ENCODE data around the gene PATL2.

The PATL2 gene

DNA sequence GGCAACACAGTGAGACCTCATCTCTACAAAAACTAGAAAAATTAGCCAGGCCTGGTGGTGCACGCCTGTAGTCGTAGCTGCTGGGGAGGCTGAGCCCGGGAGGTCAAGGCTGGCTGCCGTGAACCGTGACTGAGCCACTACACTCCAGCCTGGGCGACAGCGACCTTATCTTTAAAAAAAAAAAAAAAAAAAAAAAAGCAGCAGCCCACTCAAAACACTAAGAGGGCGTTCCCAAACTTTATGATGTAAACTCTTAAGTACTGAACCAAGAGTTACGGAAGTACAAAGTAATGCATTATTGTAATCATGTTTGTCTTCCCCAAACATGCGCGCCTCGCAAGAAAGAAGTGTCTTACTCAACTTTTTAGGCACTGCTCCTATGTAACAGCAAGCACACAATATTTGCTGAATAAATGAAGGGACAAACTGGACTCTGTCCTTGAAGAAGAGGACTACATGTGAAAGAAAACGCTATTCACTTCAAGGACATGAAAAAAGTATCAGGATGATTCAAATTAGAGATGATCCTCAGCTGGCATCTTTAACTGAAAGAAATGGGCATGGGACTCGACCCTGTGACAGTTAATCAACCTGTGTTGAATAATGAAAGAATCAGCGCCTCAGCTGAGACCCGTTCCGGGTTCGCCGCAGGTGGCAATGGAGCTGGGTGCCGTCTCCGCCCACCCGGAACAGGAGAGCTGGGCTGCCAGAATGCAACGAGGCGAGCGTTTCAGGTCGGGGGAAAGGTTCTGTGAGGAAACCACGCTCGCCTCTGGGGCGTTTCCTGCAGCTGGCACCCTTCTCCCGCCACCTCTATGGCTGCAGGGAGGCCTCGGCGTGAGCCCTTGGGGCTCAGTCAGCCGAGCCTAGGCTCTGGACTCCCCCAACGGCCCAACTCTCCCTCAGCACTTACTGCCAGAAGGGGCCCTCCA is 48.4 kb downstream of the PATL2 start:
- peaks cover 18% of the 10 kb centered on the region for H3K36me3 ChIP-seq (ENCODE audit: insufficient read depth, low read length)
- no peaks in the 10 kb centered on the region for H4K20me1 ChIP-seq (ENCODE audit: insufficient read depth, low read length)
- H3K4me2 ChIP-seq (ENCODE audit: low read length), result peak overlapping the region; percentile 93
- no peaks in the 10 kb centered on the region for H3K27me3 ChIP-seq (ENCODE audit: insufficient read depth, low read length)
- peaks cover 11% of the 10 kb centered on the region; the same call in 1 of the 2 replicates for H3K79me2 ChIP-seq (ENCODE audit: insufficient read depth, low read length)
- H3K27ac ChIP-seq (ENCODE audit: low read depth, low read length, poor library complexity, severe bottlenecking), result peak overlapping the region; percentile 93
- peak overlapping the region; percentile 88 for H3K4me3 ChIP-seq (ENCODE audit: low read depth, low read length, poor library complexity, severe bottlenecking)
- peak overlapping the region; percentile 53; the same call in 1 of the 2 replicates for H2AFZ ChIP-seq (ENCODE audit: low read length)
- H3F3A ChIP-seq (ENCODE audit: insufficient read depth, low read length), result 0 out of 2 replicates have a peak, but pooled peaks cover 4% of the 10 kb centered on the region
- no peaks in the 10 kb centered on the region for H3K9me3 ChIP-seq (ENCODE audit: low read length)
- H3K9me2 ChIP-seq (ENCODE audit: low read depth, low read length), result no peaks in the 10 kb centered on the region
- H3K9ac ChIP-seq (ENCODE audit: low read length), result peak overlapping the region; percentile 98
- TF ChIP-seq EZH2 (IDR thresholded peaks at IDR 0.05; ENCODE audit: borderline replicate concordance, low read length), result no peak
- TF ChIP-seq, protein P1, sequence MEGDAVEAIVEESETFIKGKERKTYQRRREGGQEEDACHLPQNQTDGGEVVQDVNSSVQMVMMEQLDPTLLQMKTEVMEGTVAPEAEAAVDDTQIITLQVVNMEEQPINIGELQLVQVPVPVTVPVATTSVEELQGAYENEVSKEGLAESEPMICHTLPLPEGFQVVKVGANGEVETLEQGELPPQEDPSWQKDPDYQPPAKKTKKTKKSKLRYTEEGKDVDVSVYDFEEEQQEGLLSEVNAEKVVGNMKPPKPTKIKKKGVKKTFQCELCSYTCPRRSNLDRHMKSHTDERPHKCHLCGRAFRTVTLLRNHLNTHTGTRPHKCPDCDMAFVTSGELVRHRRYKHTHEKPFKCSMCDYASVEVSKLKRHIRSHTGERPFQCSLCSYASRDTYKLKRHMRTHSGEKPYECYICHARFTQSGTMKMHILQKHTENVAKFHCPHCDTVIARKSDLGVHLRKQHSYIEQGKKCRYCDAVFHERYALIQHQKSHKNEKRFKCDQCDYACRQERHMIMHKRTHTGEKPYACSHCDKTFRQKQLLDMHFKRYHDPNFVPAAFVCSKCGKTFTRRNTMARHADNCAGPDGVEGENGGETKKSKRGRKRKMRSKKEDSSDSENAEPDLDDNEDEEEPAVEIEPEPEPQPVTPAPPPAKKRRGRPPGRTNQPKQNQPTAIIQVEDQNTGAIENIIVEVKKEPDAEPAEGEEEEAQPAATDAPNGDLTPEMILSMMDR (IDR thresholded peaks at IDR 0.05; ENCODE audit: low read length), result no peak
- H3K4me1 ChIP-seq (ENCODE audit: insufficient read depth, low read length, severe bottlenecking), result peaks cover 45% of the 10 kb centered on the region

DNA sequence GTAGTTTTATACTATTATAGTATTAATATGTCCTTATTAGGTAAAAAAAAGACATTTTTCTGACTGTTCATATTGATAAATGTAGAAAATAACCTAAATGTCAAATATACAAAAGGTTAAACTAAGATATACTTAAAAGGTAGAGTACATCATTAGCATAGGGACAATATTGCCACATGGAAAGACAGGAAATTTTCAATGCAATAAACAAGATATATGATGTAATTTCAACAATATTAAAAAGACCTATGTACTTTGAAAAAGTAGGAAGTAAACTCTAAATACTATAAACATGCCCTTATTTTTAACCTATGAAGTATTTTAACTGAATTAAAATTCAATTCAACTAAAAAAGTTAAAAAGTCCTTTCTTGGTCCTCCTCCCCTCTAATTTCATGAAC is 49.5 kb downstream of the PATL2 start:
- Histone ChIP-seq H4K20me1 (ENCODE audit: insufficient read depth, low read length) (no peaks in the 10 kb centered on the region), H3K4me1 (ENCODE audit: insufficient read depth, low read length, severe bottlenecking) (peaks cover 39% of the 10 kb centered on the region), H3K27ac (ENCODE audit: low read depth, low read length, poor library complexity, severe bottlenecking) (no peak overlapping the region), H3K79me2 (ENCODE audit: insufficient read depth, low read length) (peaks cover 11% of the 10 kb centered on the region; the same call in 1 of the 2 replicates), H3K4me3 (ENCODE audit: low read depth, low read length, poor library complexity, severe bottlenecking) (peak overlapping the region; percentile 88), H3K9ac (ENCODE audit: low read length) (peak overlapping the region; percentile 98), H3K27me3 (ENCODE audit: insufficient read depth, low read length) (no peaks in the 10 kb centered on the region), H2AFZ (ENCODE audit: low read length) (no peak overlapping the region), H3F3A (ENCODE audit: insufficient read depth, low read length) (0 out of 2 replicates have a peak, but pooled peaks cover 4% of the 10 kb centered on the region), H3K9me3 (ENCODE audit: low read length) (no peaks in the 10 kb centered on the region), H3K4me2 (ENCODE audit: low read length) (peak overlapping the region; percentile 93), H3K36me3 (ENCODE audit: insufficient read depth, low read length) (peaks cover 30% of the 10 kb centered on the region), H3K9me2 (ENCODE audit: low read depth, low read length) (no peaks in the 10 kb centered on the region)
- TF ChIP-seq, protein P1 (IDR thresholded peaks at IDR 0.05; ENCODE audit: low read length), result no peak
- TF ChIP-seq EZH2 (IDR thresholded peaks at IDR 0.05; ENCODE audit: borderline replicate concordance, low read length), result no peak

DNA sequence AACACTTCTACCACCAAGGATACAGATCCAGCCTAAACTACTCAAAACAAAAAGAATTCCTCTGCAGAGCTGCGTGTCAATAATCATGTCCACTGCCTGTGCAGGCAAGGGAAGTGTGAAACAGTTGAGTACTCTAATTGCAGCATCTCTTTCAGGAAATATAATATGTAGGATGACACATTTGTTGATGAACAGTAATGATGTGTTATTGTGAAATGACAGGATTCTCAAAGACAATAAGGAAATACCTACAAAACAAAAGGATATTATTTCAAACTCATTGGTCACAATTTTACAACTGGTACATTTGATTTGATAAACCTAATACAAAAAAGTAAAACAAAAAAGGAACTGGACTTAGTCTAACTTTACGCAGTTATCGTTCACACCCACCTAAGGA is 52.1 kb downstream of the PATL2 start:
- Histone ChIP-seq H3K27ac (ENCODE audit: low read depth, low read length, poor library complexity, severe bottlenecking) (no peak overlapping the region), H3F3A (ENCODE audit: insufficient read depth, low read length) (0 out of 2 replicates have a peak, but pooled peaks cover 4% of the 10 kb centered on the region), H4K20me1 (ENCODE audit: insufficient read depth, low read length) (no peaks in the 10 kb centered on the region), H3K9ac (ENCODE audit: low read length) (no peak overlapping the region), H3K9me3 (ENCODE audit: low read length) (no peaks in the 10 kb centered on the region), H3K4me2 (ENCODE audit: low read length) (no peak overlapping the region), H2AFZ (ENCODE audit: low read length) (no peak overlapping the region), H3K27me3 (ENCODE audit: insufficient read depth, low read length) (no peaks in the 10 kb centered on the region), H3K4me3 (ENCODE audit: low read depth, low read length, poor library complexity, severe bottlenecking) (no peak overlapping the region), H3K36me3 (ENCODE audit: insufficient read depth, low read length) (peaks cover 54% of the 10 kb centered on the region), H3K4me1 (ENCODE audit: insufficient read depth, low read length, severe bottlenecking) (peaks cover 19% of the 10 kb centered on the region), H3K79me2 (ENCODE audit: insufficient read depth, low read length) (peaks cover 11% of the 10 kb centered on the region; the same call in 1 of the 2 replicates), H3K9me2 (ENCODE audit: low read depth, low read length) (no peaks in the 10 kb centered on the region)
- no peak for TF ChIP-seq EZH2 (IDR thresholded peaks at IDR 0.05; ENCODE audit: borderline replicate concordance, low read length)
- TF ChIP-seq, protein P1 (IDR thresholded peaks at IDR 0.05; ENCODE audit: low read length), result no peak
